C4-2B (cell line): Measurements from ENCODE around the gene PSMA3.

Source experiments
- H3K27ac ChIP-seq: fragments of 450-650 bp; 2 replicates; pipeline ENCODE4 v1.5.1; 2017
- CTCF ChIP-seq: fragments of 450-650 bp; conservative IDR thresholded peaks from 2 replicates; pipeline ENCODE4 v1.5.1; 2017; ENCODE audit warnings: mild to moderate bottlenecking
- ZFX ChIP-seq: fragments of 450-650 bp; IDR thresholded peaks from 2 replicates; pipeline ENCODE4 v1.6.1; 2017

Gene PSMA3

GRCh38 chr14:58285132-58285531 is 40.5 kb downstream of the PSMA3 start:
- no peak overlapping the region for H3K27ac ChIP-seq
- no peak for TF ChIP-seq CTCF
- no peak for TF ChIP-seq ZFX

- H3K27ac ChIP-seq: no peak overlapping the region
- TF ChIP-seq ZFX: no peak
- no peak for TF ChIP-seq CTCF
Measured at GRCh38 chr14:58287607-58288042, 43.0 kb downstream of the PSMA3 start.

- no peak overlapping the region for H3K27ac ChIP-seq
- TF ChIP-seq CTCF (no peak), ZFX (no peak)
Measured at GRCh38 chr14:58288106-58288792, 43.6 kb downstream of the PSMA3 start.

- no peak overlapping the region for H3K27ac ChIP-seq
- no peak for TF ChIP-seq CTCF
- no peak for TF ChIP-seq ZFX
Measured at GRCh38 chr14:58291646-58292045, 47.0 kb downstream of the PSMA3 start.

- H3K27ac ChIP-seq: no peak overlapping the region
- no peak for TF ChIP-seq ZFX
- TF ChIP-seq CTCF: no peak
Measured at GRCh38 chr14:58292187-58292586, 47.5 kb downstream of the PSMA3 start.

- TF ChIP-seq CTCF (no peak), ZFX (no peak)
- no peak overlapping the region for H3K27ac ChIP-seq
Measured at GRCh38 chr14:58294201-58294600, 49.6 kb downstream of the PSMA3 start.

- no peak for TF ChIP-seq ZFX
- TF ChIP-seq CTCF: no peak
- no peak overlapping the region for H3K27ac ChIP-seq
Measured at GRCh38 chr14:58296726-58297125, 52.1 kb downstream of the PSMA3 start.
